HG02763 (cell line): ENCODE data around the gene EIF3F.

ENCODE experiments used
- ATAC-seq: cut with Tn5 transposase; IDR thresholded peaks from one replicate; pipeline ENCODE4 v1.9.1; 2021; ENCODE audit warnings: mild to moderate bottlenecking, moderate library complexity; ENCODE audit not compliant: unreplicated experiment

Gene EIF3F, protein sequence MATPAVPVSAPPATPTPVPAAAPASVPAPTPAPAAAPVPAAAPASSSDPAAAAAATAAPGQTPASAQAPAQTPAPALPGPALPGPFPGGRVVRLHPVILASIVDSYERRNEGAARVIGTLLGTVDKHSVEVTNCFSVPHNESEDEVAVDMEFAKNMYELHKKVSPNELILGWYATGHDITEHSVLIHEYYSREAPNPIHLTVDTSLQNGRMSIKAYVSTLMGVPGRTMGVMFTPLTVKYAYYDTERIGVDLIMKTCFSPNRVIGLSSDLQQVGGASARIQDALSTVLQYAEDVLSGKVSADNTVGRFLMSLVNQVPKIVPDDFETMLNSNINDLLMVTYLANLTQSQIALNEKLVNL

DNA sequence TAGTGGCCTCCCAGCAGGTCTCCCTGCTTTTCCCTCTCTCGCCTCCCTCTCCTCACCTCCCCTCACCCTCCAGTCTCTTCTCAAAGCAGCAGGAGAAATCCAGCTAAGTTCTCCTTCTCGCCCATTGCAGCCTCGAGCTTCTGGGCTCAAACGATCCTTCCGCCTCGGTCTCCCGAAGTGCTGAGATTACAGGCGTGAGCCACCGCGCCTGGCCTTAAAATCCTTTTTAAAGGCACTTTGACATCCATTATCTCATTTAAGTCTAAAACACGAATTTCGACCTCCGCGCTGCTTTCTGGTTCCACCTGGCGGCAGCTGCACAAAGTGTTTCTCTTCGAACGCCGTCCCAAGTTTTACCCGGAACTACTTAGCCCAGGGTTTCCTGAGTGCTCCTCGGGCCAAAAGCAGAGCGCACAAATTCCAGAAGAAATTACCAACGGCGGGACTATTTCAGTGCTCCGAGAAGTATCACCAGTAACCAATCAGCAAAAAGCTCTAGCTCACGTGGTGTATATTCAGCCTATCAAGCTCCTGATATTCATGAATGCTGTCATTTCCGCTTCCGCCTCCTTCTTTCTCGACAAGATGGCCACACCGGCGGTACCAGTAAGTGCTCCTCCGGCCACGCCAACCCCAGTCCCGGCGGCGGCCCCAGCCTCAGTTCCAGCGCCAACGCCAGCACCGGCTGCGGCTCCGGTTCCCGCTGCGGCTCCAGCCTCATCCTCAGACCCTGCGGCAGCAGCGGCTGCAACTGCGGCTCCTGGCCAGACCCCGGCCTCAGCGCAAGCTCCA lies at the start of gene EIF3F:
Gene EIF3F, plus strand, starts transcription at position 570 of the 792 bp plus-strand sequence. Its CDS starts 16 bp downstream, at position 586.
- ATAC-seq = peak; percentile 93

DNA sequence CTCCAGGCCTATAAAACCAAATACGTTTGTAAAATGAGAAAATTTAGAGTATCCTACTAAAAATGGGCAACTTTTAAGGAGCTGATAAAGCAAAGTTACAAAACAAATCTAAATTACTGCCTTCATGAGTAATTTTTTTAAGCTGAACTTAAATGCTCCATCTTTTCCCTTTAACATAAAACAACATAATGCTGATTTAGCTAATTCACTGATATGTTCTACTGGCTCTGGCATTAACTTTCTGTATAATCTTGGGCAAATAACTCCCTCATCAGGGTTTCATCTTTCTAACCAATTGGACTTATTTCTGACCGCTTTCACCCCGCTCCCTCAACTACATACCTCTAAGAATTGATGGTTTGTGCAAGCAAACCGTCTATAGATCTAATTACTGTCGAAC lies 46.0 kb upstream of the EIF3F start:
- ATAC-seq = no peak

DNA sequence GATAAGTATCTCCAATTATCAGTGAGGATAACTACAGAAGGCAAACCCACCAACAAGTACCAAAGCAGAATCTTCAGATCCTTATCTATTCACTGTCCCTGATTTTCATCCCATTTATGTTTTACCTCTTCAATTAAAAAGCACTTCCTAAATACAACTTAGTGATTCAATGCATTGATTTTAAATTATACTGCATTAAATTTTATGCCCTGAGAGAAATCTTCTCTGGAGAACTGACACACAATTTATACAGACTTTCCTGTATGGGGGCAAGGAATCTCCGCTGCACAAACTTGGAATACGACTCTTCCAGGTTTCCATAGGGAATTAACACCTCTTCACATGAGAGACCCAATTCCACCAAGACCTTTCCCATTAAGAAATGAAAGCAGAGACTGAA lies 45.5 kb upstream of the EIF3F start, which contains the start of gene OR10A3:
Gene OR10A3, minus strand, starts transcription at position 101 of the 400 bp plus-strand sequence. CDS start 2,188 bp downstream, outside the sequence.
- no peak for ATAC-seq

GRCh38 chr11:7944123-7944522 lies 43.0 kb upstream of the EIF3F start:
- no peak for ATAC-seq

- ATAC-seq = no peak
These were observed 37.2 kb upstream of the EIF3F start for GRCh38 chr11:7949934-7950333.

- ATAC-seq = no peak
These were observed 31.9 kb upstream of the EIF3F start for GRCh38 chr11:7955191-7955590.

DNA sequence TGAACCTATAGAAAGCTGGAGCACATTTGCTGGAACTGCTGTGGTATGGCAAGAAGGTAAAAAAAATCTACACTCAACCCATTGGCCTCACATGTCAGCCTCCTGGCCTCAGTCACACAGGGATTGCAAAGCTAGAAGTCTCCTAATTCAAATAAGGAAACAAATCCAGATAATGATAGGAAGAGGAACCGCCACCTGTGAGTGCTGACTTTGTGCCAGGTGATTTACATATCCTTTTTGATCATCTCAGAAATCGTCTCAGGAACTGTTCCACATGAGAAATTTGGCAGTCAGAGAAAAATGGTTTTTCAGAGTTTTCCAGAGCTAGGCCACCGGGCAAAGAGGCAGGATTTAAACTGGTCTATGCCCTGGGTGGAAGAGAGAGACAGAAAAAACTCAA lies 22.9 kb upstream of the EIF3F start:
- no peak for ATAC-seq

- ATAC-seq = no peak
These were observed 22.3 kb upstream of the EIF3F start for GRCh38 chr11:7964873-7965272.

- ATAC-seq = no peak
These were observed 21.8 kb upstream of the EIF3F start, which contains the start of gene NLRP10 for GRCh38 chr11:7965386-7965785. Gene NLRP10, minus strand, starts transcription at chr11:7965447. Its CDS starts 1,952 bp downstream, at chr11:7963495.

- no peak for ATAC-seq
These were observed 20.0 kb upstream of the EIF3F start for GRCh38 chr11:7967097-7967496.

GRCh38 chr11:7967826-7968225 lies 19.3 kb upstream of the EIF3F start:
- ATAC-seq = no peak

DNA sequence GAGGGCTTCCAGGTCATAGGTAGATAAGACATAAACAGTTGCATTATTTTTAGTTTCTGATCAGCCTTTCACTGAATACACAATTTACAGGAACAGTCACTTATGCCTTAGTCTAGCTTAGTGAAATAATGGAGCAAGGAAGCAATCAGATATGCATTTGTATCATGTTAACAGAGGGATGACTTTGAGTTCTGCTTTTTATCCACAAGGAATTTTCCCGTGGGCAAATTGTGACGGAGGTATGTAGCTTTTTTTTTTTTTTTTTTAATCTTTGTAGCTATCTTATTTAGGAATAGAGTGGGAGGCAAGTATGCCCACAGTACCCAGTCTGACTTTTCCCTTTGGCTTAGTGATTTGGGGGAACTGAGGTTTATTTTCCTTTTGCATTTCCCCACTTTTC lies 18.5 kb upstream of the EIF3F start:
- no peak for ATAC-seq

DNA sequence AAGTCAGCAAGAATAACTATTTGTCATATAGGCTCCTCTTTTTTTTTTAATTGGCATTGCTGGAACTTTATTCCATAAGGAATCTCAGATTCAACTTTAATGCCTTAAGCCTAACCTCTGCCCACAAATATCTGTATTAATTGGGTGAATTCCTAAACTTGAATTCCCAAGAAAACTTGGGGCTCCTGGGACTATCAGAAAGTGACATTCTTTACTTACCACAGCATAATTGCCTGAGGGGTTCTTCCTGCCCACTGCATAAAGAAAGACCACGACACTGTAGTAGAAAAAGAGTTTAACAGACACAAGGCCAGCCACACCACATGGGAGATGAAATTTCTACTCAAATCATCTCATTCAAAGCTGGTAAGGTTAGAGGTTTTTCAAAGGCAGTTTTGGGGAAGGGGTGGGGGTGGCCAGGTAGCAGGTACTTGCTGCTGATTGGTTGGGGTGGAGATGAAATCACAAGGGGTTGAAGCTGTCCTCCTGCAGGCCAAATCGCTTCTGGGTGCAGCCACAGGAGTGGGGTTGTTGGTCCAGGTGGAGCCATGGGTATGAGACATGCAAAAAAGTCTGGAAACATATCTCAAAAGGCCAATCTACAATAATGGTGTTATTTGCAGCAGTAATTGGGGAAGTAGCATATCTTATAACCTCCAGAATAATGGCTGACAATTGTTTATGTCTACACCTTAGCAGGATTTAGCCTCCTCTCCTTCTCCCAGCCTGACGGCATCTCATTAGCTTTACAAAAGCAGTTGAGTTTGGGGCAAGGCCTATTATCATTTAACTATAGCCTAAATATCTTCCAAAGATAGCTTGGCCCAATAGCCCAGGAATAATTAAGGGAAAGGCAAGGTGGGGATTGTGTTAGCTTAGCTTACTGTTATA lies 17.1 kb upstream of the EIF3F start:
- ATAC-seq = no peak

GRCh38 chr11:7971846-7972245 lies 15.3 kb upstream of the EIF3F start:
- ATAC-seq = no peak

- no peak for ATAC-seq
These were observed 14.1 kb upstream of the EIF3F start for GRCh38 chr11:7973011-7973410.

DNA sequence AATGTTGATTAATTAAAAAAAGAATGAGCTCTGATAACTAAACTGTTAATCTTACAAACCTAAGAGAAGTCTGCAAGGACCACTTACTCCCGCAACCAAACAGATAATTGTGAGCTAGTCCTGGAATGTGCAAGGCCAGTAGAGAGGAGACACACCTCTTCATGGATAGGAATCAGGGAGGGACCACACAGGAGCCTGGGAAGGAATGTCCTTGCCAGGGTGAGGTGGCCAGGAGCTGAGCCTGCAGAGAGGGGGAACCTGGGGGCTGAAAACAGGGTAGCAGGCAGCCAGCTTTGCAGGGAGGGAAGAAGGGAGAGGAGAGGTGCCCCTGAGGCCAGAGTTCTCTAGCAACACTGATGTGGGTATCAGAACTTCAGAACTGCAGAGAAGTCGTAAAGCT lies 12.5 kb upstream of the EIF3F start:
- no peak for ATAC-seq

GRCh38 chr11:7977232-7977917 lies 9.8 kb upstream of the EIF3F start:
- no peak for ATAC-seq

DNA sequence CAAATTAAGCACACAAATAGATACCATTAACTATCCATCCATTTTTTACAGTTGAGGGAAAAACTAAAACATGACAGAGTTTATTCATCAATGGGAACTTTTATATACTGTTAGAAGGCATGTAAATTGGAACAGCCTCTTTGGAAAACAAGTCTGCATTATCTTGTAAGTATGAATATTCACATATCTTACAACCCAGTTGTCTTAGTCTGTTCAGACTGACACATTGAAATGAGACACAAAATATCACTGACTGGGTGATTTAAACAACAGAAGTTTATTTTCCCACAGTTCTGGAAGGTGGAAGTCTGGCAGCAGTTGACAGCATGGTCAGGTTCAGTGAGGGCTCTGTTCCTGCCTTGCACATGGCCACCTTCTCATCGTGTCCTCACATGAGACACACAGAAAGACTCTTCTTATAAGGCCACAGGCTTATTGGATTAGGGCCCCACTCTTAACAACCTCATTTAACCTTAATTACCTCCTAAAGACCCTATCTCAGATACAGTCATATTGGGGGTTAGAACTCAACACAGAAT lies 5.4 kb upstream of the EIF3F start:
- ATAC-seq = no peak

GRCh38 chr11:7982582-7983119 lies 4.5 kb upstream of the EIF3F start:
- ATAC-seq = peak; percentile 40
